GM12878 (cell line): ENCODE measurements around the gene CACNA2D3. TPM values are rescaled to one million over a fixed set of nuclear protein-coding genes. Genes with fewer than 3 reads are reported as not detected.

Source experiments
- ATAC-seq: fragments of 200-7000 bp; cut with Tn5 transposase; 3 replicates; pipeline ENCODE4 v1.9.1; 2020; ENCODE audit warnings: mild to moderate bottlenecking, moderate library complexity
- BruUV-seq: library from RNA; stranded (reverse); fragments of 400-500 nt; replicated peaks from 2 replicates; lab custom pipeline; 2021; lab: Mats Ljungman, UMichigan
- CTCF ChIA-PET: fragments of 300-600 bp; sonication (Branson Sonifier 250); formaldehyde crosslinking; extraction: SDS; loops from one replicate; lab custom pipeline; 2021; ENCODE audit warnings: inconsistent platforms; lab: Yijun Ruan, JAX
- POLR2A ChIA-PET: fragments of 350-600 bp; formaldehyde crosslinking; extraction: SDS; loops from one replicate; lab custom pipeline; 2021; ENCODE audit warnings: inconsistent platforms; lab: Charles Lee
- RAD21 ChIA-PET: fragments of 300-600 bp; sonication (Branson Sonifier 250); formaldehyde crosslinking; loops from one replicate; lab custom pipeline; 2023; ENCODE audit warnings: antibody characterized with exemption; ENCODE audit not compliant: unreplicated experiment; lab: Charles Lee
- SMC1A ChIA-PET: fragments of 300-600 bp; sonication (Branson Sonifier 250); formaldehyde crosslinking; loops from one replicate; lab custom pipeline; 2023; ENCODE audit not compliant: unreplicated experiment, uncharacterized antibody; lab: Charles Lee
- DNase-seq: peaks from one replicate; pipeline ENCODE4 v3.0.0-alpha.2; 2011; ENCODE audit warnings: low read depth, low spot score
- FAIRE-seq: peaks from 3 replicates; lab custom pipeline; 2011; peaks lifted over from hg19 to GRCh38; lab: Jason Lieb, UNC
- H2AFZ ChIP-seq: 2 replicates; pipeline ENCODE4 v1.6.0; 2011; ENCODE audit warnings: low read depth, low read length, control low read depth; ENCODE audit not compliant: control insufficient read depth
- H3K27ac ChIP-seq: 2 replicates; pipeline ENCODE4 v1.5.1; 2011; ENCODE audit warnings: control low read depth; ENCODE audit not compliant: control insufficient read depth, insufficient read depth
- H3K27me3 ChIP-seq, 2 experiments: replicated peaks in 1 of 2; 2 replicates each; pipeline versions ENCODE4 v1.6.0 to v1.6.1; 2011; ENCODE audit warnings: low read length in 1 of 2; ENCODE audit not compliant: control insufficient read depth in 2 of 2, insufficient read depth in 2 of 2
- H3K36me3 ChIP-seq, 2 experiments: 2 replicates each; pipeline ENCODE4 v1.5.1; 2011; ENCODE audit warnings: low read length in 1 of 2; ENCODE audit not compliant: control insufficient read depth in 2 of 2, insufficient read depth in 2 of 2
- H3K4me1 ChIP-seq: 2 replicates; pipeline ENCODE4 v1.6.1; 2011; ENCODE audit warnings: mild to moderate bottlenecking, low read length, moderate library complexity, mixed read lengths; ENCODE audit not compliant: control insufficient read depth, insufficient read depth
- H3K4me2 ChIP-seq: 2 replicates; pipeline ENCODE4 v1.6.0; 2011; ENCODE audit warnings: control low read depth; ENCODE audit not compliant: control insufficient read depth, insufficient read depth
- H3K4me3 ChIP-seq: fragments of 200-600 bp; sonication (generic); 2 replicates; pipeline ENCODE4 v1.5.1; 2016
- H3K79me2 ChIP-seq: 2 replicates; pipeline ENCODE4 v1.6.0; 2011; ENCODE audit warnings: low read length; ENCODE audit not compliant: control insufficient read depth, insufficient read depth
- H3K9ac ChIP-seq: 2 replicates; pipeline ENCODE4 v1.8.0; 2011; ENCODE audit warnings: low read length, control low read depth, mixed read lengths; ENCODE audit not compliant: control insufficient read depth, insufficient read depth
- H3K9me3 ChIP-seq: replicated peaks from 3 replicates; pipeline ENCODE4 v1.5.1; 2011; ENCODE audit warnings: mild to moderate bottlenecking, low read length; ENCODE audit not compliant: control insufficient read depth, insufficient read depth
- H4K20me1 ChIP-seq: 2 replicates; pipeline ENCODE4 v1.6.0; 2011; ENCODE audit not compliant: control insufficient read depth, insufficient read depth
- ATF7 ChIP-seq: fragments of 450-650 bp; IDR thresholded peaks from 2 replicates; pipeline ENCODE4 v1.6.1; 2016; ENCODE audit warnings: low read depth, mild to moderate bottlenecking
- CBX5 ChIP-seq: sonication (generic); IDR thresholded peaks from 2 replicates; pipeline ENCODE4 v1.6.1; 2016; ENCODE audit warnings: low read depth, moderate library complexity, mild to moderate bottlenecking, inconsistent platforms
- CREB1 ChIP-seq: IDR thresholded peaks from 2 replicates; pipeline ENCODE4 v1.6.1; 2012; ENCODE audit warnings: low read depth, mild to moderate bottlenecking, inconsistent platforms
- GABPA ChIP-seq: IDR thresholded peaks from 2 replicates; pipeline ENCODE4 v1.6.1; 2014; ENCODE audit warnings: antibody characterized with exemption, low read depth, mild to moderate bottlenecking, inconsistent platforms
- IKZF1 ChIP-seq: fragments of 450-650 bp; conservative IDR thresholded peaks from 2 replicates; pipeline ENCODE4 v1.6.1; 2017; ENCODE audit warnings: antibody characterized with exemption, mild to moderate bottlenecking
- LARP7 ChIP-seq: fragments of 450-650 bp; IDR thresholded peaks from 2 replicates; pipeline ENCODE4 v1.6.1; 2017; ENCODE audit warnings: mild to moderate bottlenecking
- NFIC ChIP-seq: IDR thresholded peaks from 2 replicates; pipeline ENCODE4 v1.6.1; 2012; ENCODE audit warnings: low read depth, mild to moderate bottlenecking, inconsistent platforms, low read length, moderate library complexity
- SUZ12 ChIP-seq: fragments of 200-600 bp; sonication (generic); IDR thresholded peaks from one replicate; pipeline ENCODE4 v1.6.1; 2018; ENCODE audit warnings: antibody characterized with exemption, mild to moderate bottlenecking; ENCODE audit not compliant: unreplicated experiment
- TCF12 ChIP-seq: IDR thresholded peaks from 2 replicates; pipeline ENCODE4 v1.6.1; 2011; ENCODE audit warnings: low read depth, mild to moderate bottlenecking, low read length
- WGBS: methylation state at CpG from one replicate; pipeline ENCODE4 v1.1.6; 2016; ENCODE audit warnings: low lambda C conversion rate; ENCODE audit not compliant: insufficient replicate concordance, insufficient coverage; ENCODE audit errors: missing lambda C conversion rate; 5-methylcytosine and 5-hydroxymethylcytosine counted together
- in situ Hi-C: fragments of 300-500 bp; cut with MboI; formaldehyde crosslinking; loops from 9 replicates; pipeline ENCODE4 v1.14.3; 2018; ENCODE audit warnings: mixed read lengths
- intact Hi-C: fragments of 100-400 bp; cut with micrococcal nuclease; formaldehyde crosslinking; loops from one replicate; pipeline ENCODE4 v1.14.2; 2022; ENCODE audit not compliant: unreplicated experiment
- polyA plus RNA-seq, 11 experiments: library from polyadenylated mRNA; depleted of rRNA in 4 of 11; unstranded in 6 of 11; stranded (reverse) in 5 of 11; fragments of >200 nt; fragmentation: Nextera tagmentation in 4 of 11; fragmentation: Illumina TruSeq in 1 of 11; extraction: Ambion mirVana in 4 of 11; extraction: Trizol in 1 of 11; gene quantifications; 1 replicate in 1 of 11; 2 replicates in 10 of 11; pipeline versions ENCODE4 v1.2.1 to v1.2.3, GENCODE V29; 2011 to 2016; ENCODE audit warnings: inconsistent platforms in 2 of 11, missing spikeins in 2 of 11, low read depth in 1 of 11
- total RNA-seq, 4 experiments: library from RNA; depleted of rRNA in 3 of 4; stranded (reverse); fragments of >200 nt in 3 of 4; fragmentation: Illumina TruSeq in 1 of 4; extraction: Trizol in 1 of 4; gene quantifications; 2 replicates each; pipeline versions ENCODE4 v1.2.1 to v1.2.3, GENCODE V29; 2013 to 2021
- TF ChIP-seq, protein P1 (sequence below): fragments of 450-650 bp; IDR thresholded peaks from 2 replicates; pipeline ENCODE4 v1.6.1; 2018; ENCODE audit warnings: borderline replicate concordance, mild to moderate bottlenecking; ENCODE audit not compliant: partially characterized antibody
- TF ChIP-seq, protein P2 (sequence below): IDR thresholded peaks from 2 replicates; pipeline ENCODE4 v1.6.1; 2012; ENCODE audit warnings: mild to moderate bottlenecking, low read depth, low read length
- TF ChIP-seq, protein P3 (sequence below): fragments of 450-650 bp; conservative IDR thresholded peaks from 2 replicates; pipeline ENCODE4 v1.6.1; 2017; ENCODE audit warnings: mild to moderate bottlenecking, moderate library complexity

CACNA2D3 gene
- total and polyA plus RNA-seq, 10 of the 15 experiments (the other 5 are each of a cell fraction or from before 2014, with no cell fraction given) = not detected

DNA sequence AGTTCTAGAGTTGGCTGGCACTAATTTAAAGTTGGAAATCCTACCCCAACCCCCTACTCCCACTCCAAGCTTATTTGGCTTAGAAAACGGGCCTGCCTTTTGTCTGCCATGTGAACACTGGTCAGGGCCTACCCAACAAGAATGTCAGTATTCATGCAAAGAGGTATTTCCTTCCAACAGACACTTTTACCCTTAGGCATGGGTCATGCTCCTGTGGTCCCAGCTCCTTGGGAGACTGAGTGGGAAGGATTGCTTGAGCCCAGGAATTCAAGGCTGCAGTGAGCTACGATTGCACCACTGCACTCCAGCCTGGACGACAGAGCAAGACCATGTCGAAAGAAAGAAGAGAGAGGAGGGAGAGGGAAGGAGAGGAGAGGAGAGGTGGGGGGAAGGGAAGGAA lies 943.0 kb downstream of the CACNA2D3 start (continued):
- TF ChIP-seq, protein P1, sequence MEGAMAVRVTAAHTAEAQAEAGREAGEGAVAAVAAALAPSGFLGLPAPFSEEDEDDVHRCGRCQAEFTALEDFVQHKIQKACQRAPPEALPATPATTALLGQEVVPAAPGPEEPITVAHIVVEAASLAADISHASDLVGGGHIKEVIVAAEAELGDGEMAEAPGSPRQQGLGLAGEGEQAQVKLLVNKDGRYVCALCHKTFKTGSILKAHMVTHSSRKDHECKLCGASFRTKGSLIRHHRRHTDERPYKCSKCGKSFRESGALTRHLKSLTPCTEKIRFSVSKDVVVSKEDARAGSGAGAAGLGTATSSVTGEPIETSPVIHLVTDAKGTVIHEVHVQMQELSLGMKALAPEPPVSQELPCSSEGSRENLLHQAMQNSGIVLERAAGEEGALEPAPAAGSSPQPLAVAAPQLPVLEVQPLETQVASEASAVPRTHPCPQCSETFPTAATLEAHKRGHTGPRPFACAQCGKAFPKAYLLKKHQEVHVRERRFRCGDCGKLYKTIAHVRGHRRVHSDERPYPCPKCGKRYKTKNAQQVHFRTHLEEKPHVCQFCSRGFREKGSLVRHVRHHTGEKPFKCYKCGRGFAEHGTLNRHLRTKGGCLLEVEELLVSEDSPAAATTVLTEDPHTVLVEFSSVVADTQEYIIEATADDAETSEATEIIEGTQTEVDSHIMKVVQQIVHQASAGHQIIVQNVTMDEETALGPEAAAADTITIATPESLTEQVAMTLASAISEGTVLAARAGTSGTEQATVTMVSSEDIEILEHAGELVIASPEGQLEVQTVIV = no peak
- TF ChIP-seq CBX5 (no peak), LARP7 (no peak), TCF12 (no peak)
- TF ChIP-seq, all 136 proteins: peak for 0

DNA sequence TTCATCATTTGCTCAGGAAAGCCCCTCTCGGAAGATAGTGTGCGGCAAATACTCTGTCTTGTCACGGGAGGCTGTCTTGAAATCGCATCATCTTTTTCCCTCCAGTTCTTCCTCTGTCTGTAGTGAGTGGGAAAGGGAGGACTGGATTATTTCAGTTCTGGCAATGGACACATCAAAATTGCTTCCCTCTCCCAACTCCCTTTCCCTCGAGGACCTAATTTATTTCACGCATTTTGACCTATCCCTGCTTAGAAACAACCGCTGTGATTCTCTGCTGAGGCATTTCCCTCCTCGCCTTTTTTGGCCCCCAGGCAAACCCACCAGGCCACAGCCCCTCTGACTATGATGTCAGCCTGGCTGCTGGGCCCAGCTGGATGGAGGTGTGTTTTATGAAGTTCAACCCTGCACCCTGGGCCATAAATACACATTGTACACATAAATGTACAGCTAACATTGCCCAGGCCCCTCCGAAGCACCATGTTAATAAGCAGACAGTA lies 944.2 kb downstream of the CACNA2D3 start:
- peaks cover 0 to 2% of the 10 kb centered on the region in 2 experiments; a peak in 1 of 4 replicates for H3K27me3 ChIP-seq
- RAD21 ChIA-PET = no interaction called here
- intact Hi-C loops (no loop called here), in situ Hi-C loops (no loop called here)
- TF ChIP-seq ATF7 (no peak), IKZF1 (no peak), SUZ12 (no peak), GABPA (no peak), NFIC (no peak), CREB1 (no peak)
- TF ChIP-seq, protein P2, sequence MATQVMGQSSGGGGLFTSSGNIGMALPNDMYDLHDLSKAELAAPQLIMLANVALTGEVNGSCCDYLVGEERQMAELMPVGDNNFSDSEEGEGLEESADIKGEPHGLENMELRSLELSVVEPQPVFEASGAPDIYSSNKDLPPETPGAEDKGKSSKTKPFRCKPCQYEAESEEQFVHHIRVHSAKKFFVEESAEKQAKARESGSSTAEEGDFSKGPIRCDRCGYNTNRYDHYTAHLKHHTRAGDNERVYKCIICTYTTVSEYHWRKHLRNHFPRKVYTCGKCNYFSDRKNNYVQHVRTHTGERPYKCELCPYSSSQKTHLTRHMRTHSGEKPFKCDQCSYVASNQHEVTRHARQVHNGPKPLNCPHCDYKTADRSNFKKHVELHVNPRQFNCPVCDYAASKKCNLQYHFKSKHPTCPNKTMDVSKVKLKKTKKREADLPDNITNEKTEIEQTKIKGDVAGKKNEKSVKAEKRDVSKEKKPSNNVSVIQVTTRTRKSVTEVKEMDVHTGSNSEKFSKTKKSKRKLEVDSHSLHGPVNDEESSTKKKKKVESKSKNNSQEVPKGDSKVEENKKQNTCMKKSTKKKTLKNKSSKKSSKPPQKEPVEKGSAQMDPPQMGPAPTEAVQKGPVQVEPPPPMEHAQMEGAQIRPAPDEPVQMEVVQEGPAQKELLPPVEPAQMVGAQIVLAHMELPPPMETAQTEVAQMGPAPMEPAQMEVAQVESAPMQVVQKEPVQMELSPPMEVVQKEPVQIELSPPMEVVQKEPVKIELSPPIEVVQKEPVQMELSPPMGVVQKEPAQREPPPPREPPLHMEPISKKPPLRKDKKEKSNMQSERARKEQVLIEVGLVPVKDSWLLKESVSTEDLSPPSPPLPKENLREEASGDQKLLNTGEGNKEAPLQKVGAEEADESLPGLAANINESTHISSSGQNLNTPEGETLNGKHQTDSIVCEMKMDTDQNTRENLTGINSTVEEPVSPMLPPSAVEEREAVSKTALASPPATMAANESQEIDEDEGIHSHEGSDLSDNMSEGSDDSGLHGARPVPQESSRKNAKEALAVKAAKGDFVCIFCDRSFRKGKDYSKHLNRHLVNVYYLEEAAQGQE = no peak
- TF ChIP-seq, protein P1 = no peak
- TF ChIP-seq, protein P3, sequence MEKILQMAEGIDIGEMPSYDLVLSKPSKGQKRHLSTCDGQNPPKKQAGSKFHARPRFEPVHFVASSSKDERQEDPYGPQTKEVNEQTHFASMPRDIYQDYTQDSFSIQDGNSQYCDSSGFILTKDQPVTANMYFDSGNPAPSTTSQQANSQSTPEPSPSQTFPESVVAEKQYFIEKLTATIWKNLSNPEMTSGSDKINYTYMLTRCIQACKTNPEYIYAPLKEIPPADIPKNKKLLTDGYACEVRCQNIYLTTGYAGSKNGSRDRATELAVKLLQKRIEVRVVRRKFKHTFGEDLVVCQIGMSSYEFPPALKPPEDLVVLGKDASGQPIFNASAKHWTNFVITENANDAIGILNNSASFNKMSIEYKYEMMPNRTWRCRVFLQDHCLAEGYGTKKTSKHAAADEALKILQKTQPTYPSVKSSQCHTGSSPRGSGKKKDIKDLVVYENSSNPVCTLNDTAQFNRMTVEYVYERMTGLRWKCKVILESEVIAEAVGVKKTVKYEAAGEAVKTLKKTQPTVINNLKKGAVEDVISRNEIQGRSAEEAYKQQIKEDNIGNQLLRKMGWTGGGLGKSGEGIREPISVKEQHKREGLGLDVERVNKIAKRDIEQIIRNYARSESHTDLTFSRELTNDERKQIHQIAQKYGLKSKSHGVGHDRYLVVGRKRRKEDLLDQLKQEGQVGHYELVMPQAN = no peak
- H2AFZ ChIP-seq = no peak overlapping the region
- H3K4me1 ChIP-seq = no peaks in the 10 kb centered on the region
- H3K27ac ChIP-seq = no peak overlapping the region
- no peak overlapping the region for H3K4me2 ChIP-seq
- H3K9me3 ChIP-seq = no peaks in the 10 kb centered on the region
- no peak for DNase-seq
- 52% methylated on average over 9 of the region's 9 CpGs for WGBS
- no peak overlapping the region for H3K4me3 ChIP-seq
- no TSS peak for BruUV-seq
- SMC1A ChIA-PET = no interaction called here
- H3K79me2 ChIP-seq = no peaks in the 10 kb centered on the region
- H3K36me3 ChIP-seq = no peaks in the 10 kb centered on the region
- CTCF ChIA-PET = interaction anchor here (1.0 kb wide), 1 partner anchor 114 kb away, joined by 3 read pairs; no protein-coding TSS in a partner anchor
- POLR2A ChIA-PET = no interaction called here
- no peaks in the 10 kb centered on the region for H4K20me1 ChIP-seq
- ATAC-seq = no peak
- H3K9ac ChIP-seq = no peak overlapping the region
- FAIRE-seq = no peak
